PFSK-1 (cell line): ENCODE measurements around the gene CDYL.

Experiments
- FOXP2 ChIP-seq: optimal IDR thresholded peaks from 2 replicates; pipeline ENCODE3; 2011; ENCODE audit warnings: borderline replicate concordance, control low read depth, inconsistent platforms; ENCODE audit not compliant: insufficient read depth; ENCODE audit errors: extremely low read length, extremely low read depth
- POLR2AphosphoS5 ChIP-seq: IDR thresholded peaks from 2 replicates; pipeline ENCODE4 v1.6.1; 2012; ENCODE audit warnings: low read depth, mild to moderate bottlenecking, control low read depth, low read length, moderate library complexity
- SIN3A ChIP-seq: IDR thresholded peaks from 2 replicates; pipeline ENCODE4 v1.6.1; 2012; ENCODE audit warnings: mild to moderate bottlenecking, low read length, moderate library complexity, borderline replicate concordance; ENCODE audit not compliant: insufficient read depth
- TAF1 ChIP-seq: IDR thresholded peaks from 2 replicates; pipeline ENCODE4 v1.6.1; 2012; ENCODE audit warnings: low read length, control low read depth, borderline replicate concordance; ENCODE audit not compliant: insufficient read depth
- TF ChIP-seq, protein P1 (sequence below), 2 experiments: IDR thresholded peaks; 2 replicates each; pipeline versions ENCODE4 v1.6.1 to v1.8.0; 2011 to 2012; ENCODE audit warnings: low read depth in 2 of 2, low read length in 2 of 2, control low read depth in 1 of 2, inconsistent platforms in 1 of 2, mild to moderate bottlenecking in 1 of 2, moderate library complexity in 1 of 2; ENCODE audit not compliant: insufficient read depth in 1 of 2

The CDYL gene

DNA sequence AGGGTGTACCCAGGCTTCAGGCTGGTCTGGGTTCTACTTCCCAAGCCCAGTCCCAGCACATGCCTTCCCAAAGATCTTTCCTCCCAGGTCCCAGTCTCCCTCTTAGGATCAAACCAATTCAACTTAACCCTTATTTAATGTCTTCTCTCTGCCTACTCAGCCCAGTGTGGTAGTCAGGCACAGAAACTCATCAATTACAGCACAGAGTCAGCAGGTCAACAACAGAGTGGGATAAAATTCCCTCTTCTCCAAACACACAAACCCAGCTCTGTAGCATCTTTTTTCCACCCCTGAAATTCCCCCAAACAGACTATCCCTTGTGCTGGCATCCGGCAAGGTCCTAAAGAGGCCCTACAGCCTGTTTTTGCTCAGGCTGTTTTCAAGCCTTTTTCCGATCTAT lies 47.3 kb upstream of the CDYL start:
- TF ChIP-seq FOXP2 (no peak), TAF1 (no peak), SIN3A (no peak), POLR2AphosphoS5 (no peak)
- TF ChIP-seq, protein P1, sequence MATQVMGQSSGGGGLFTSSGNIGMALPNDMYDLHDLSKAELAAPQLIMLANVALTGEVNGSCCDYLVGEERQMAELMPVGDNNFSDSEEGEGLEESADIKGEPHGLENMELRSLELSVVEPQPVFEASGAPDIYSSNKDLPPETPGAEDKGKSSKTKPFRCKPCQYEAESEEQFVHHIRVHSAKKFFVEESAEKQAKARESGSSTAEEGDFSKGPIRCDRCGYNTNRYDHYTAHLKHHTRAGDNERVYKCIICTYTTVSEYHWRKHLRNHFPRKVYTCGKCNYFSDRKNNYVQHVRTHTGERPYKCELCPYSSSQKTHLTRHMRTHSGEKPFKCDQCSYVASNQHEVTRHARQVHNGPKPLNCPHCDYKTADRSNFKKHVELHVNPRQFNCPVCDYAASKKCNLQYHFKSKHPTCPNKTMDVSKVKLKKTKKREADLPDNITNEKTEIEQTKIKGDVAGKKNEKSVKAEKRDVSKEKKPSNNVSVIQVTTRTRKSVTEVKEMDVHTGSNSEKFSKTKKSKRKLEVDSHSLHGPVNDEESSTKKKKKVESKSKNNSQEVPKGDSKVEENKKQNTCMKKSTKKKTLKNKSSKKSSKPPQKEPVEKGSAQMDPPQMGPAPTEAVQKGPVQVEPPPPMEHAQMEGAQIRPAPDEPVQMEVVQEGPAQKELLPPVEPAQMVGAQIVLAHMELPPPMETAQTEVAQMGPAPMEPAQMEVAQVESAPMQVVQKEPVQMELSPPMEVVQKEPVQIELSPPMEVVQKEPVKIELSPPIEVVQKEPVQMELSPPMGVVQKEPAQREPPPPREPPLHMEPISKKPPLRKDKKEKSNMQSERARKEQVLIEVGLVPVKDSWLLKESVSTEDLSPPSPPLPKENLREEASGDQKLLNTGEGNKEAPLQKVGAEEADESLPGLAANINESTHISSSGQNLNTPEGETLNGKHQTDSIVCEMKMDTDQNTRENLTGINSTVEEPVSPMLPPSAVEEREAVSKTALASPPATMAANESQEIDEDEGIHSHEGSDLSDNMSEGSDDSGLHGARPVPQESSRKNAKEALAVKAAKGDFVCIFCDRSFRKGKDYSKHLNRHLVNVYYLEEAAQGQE (IDR thresholded peaks at IDR 0.05; ENCODE audit: insufficient read depth in 1 of 2, low read depth in 2 of 2, low read length in 2 of 2), result no peak

DNA sequence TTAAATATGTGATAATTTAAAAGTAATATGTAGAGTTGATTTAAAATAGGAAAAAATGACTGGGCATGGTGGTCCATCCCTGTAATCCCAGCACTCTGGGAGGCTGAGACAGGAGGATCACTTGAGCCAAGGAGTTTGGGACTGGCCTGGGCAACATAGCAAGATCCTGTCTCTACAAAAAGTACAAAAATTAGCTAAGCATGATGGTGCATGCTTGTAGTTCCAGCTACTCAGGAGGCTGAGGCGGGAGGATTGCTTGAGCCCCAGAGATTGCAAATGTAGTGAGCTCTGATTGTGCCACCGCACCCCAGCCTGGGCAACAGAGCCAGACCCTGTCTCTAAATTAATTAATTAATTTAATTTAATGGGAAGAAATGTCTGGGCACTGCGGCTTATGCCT lies 44.2 kb upstream of the CDYL start:
- TF ChIP-seq SIN3A (no peak), TAF1 (no peak), POLR2AphosphoS5 (no peak), FOXP2 (no peak)

DNA sequence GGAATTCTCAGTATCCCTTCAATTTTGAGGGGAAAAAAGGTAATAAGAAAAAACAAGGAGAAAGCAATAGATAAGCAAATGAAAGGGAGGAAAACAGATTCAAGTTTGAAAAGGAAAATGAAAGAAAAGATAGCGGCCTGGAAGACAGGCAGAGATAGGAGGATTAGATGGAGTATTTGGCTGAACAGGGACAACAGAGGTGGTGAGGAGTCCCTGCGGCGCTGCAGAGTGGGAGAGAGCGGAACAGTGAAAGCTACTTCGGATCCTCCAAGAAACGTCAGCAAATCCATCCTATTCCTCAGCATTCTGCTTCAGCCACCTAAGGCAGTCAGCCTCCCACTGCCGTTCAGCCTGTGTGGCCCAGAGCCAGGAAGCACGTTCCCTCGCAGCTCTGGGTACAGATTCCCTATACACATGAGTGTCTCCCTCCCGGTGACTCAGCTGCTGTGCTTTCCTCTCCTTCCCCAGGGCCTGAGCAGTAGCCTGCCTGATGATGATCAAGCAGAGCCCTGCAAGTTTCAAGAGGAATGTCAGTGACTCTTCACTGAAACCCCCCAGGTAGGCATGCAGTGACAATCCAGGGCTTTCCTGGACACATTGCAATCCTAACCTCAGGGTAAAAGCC lies 43.4 kb upstream of the CDYL start:
- TF ChIP-seq TAF1 (no peak), SIN3A (no peak), POLR2AphosphoS5 (no peak), FOXP2 (no peak)
- TF ChIP-seq, protein P1 (IDR thresholded peaks at IDR 0.05; ENCODE audit: insufficient read depth in 1 of 2, low read depth in 2 of 2, low read length in 2 of 2), result no peak

DNA sequence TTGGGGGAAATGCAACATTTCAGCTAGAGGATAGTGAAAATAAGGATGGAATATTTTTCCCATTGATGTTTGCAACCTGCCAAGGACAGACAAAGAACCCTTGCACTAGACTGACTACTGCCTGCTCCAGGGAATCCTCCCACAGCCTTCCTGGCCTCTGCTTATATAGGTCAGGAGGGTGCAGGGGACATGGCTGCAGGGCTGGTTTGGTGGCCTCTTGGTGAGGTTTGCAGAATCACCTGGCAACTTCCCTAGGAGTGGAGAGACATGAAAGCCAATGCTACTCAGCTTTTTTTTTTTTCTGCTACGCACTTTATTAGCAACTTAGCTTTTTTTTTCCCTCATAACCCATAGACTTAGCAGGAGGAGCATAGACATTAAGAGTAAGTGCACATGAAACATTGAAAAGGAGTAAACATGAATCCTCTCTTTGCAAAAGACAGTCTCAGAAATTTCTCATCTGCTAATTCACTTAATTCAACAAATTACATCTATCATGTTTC lies 39.8 kb upstream of the CDYL start:
- no peak for TF ChIP-seq POLR2AphosphoS5
- no peak for TF ChIP-seq SIN3A
- TF ChIP-seq FOXP2, result no peak
- TF ChIP-seq, protein P1 (IDR thresholded peaks at IDR 0.05; ENCODE audit: insufficient read depth in 1 of 2, low read depth in 2 of 2, low read length in 2 of 2), result no peak
- TF ChIP-seq TAF1, result no peak

DNA sequence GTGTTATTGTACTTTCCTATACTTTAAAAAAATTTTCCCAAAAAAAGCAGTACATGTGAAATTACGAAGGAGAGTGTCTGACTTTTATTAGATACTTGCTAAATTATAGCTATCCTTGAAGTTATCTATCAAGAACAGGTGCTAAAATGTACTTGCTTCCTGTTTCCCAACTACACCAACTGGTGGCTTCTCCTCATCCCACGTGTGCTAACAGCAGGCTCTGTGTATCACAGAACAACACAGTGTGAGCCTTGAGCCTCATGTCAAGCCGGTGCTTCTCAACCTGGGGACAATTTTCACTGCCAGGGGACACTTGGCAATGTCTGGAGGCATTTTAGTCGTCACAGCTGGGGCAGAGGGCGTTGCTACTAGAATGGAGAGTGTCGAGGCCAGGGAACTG lies 36.2 kb upstream of the CDYL start:
- TF ChIP-seq FOXP2, result no peak
- TF ChIP-seq POLR2AphosphoS5, result no peak
- no peak for TF ChIP-seq TAF1
- TF ChIP-seq, protein P1 (IDR thresholded peaks at IDR 0.05; ENCODE audit: insufficient read depth in 1 of 2, low read depth in 2 of 2, low read length in 2 of 2), result no peak
- TF ChIP-seq SIN3A, result no peak
